DLD1 (cell line): ENCODE measurements around the gene SAPCD1.

Source experiments
- in situ Hi-C: cut with HindIII; loops from 2 replicates; pipeline ENCODE4 v1.10.0; 2017; ENCODE audit warnings: low sequenced_read_pairs

Gene SAPCD1

GRCh38 chr6:31744422-31744821 is 18.0 kb upstream of the SAPCD1 start:
- in situ Hi-C loops, result no loop called here

GRCh38 chr6:31749301-31750036 is 13.0 kb upstream of the SAPCD1 start:
- in situ Hi-C loops, result no loop called here

- in situ Hi-C loops, result no loop called here
Observed at GRCh38 chr6:31750411-31751022, 11.9 kb upstream of the SAPCD1 start.

GRCh38 chr6:31752739-31753319 is 9.6 kb upstream of the SAPCD1 start:
- in situ Hi-C loops, result no loop called here

- in situ Hi-C loops, result no loop called here
Observed at GRCh38 chr6:31758281-31758680, 4.2 kb upstream of the SAPCD1 start.

GRCh38 chr6:31760790-31761189 is 1.7 kb upstream of the SAPCD1 start:
- in situ Hi-C loops, result no loop called here

GRCh38 chr6:31761343-31761742 is 1.1 kb upstream of the SAPCD1 start:
- in situ Hi-C loops, result no loop called here

- in situ Hi-C loops, result no loop called here
Observed at GRCh38 chr6:31762878-31763618, 592 bp downstream of the SAPCD1 start.

- in situ Hi-C loops, result no loop called here
Observed at GRCh38 chr6:31763619-31763940, 1.1 kb downstream of the SAPCD1 start.

GRCh38 chr6:31764198-31764597 is 1.7 kb downstream of the SAPCD1 start:
- in situ Hi-C loops, result no loop called here

- in situ Hi-C loops, result no loop called here
Observed at GRCh38 chr6:31765559-31765909, 3.1 kb downstream of the SAPCD1 start.

GRCh38 chr6:31765910-31766794 is 3.7 kb downstream of the SAPCD1 start:
- in situ Hi-C loops, result no loop called here

- in situ Hi-C loops, result no loop called here
Observed at GRCh38 chr6:31767096-31767645, 4.7 kb downstream of the SAPCD1 start.

GRCh38 chr6:31768363-31769257 is 6.2 kb downstream of the SAPCD1 start:
- in situ Hi-C loops, result no loop called here

- in situ Hi-C loops, result no loop called here
Observed at GRCh38 chr6:31769684-31770371, 7.4 kb downstream of the SAPCD1 start.

GRCh38 chr6:31770860-31771259 is 8.4 kb downstream of the SAPCD1 start:
- in situ Hi-C loops, result no loop called here

- in situ Hi-C loops, result no loop called here
Observed at GRCh38 chr6:31771992-31772358, 9.5 kb downstream of the SAPCD1 start.

- in situ Hi-C loops, result no loop called here
Observed at GRCh38 chr6:31775184-31775583, 12.7 kb downstream of the SAPCD1 start.
